Body of pancreas (tissue), 4 donors: ENCODE data around the gene ZNF273.

ENCODE experiments used
- POLR2A ChIP-seq, 3 donors: fragments of 450-650 bp; IDR thresholded peaks; one replicate each; pipeline ENCODE4 v1.6.1; 2016; ENCODE audit warnings: antibody characterized with exemption in 3 of 3, mild to moderate bottlenecking in 2 of 3
- TF ChIP-seq, protein P1 (sequence below), 7 experiments: fragments of 450-650 bp in 4 of 7; fragments of 200-600 bp in 3 of 7; sonication (generic) in 3 of 7; IDR thresholded peaks; one replicate each; pipeline ENCODE4 v1.5.1; 2016 to 2019; ENCODE audit warnings: antibody characterized with exemption in 7 of 7

DNA sequence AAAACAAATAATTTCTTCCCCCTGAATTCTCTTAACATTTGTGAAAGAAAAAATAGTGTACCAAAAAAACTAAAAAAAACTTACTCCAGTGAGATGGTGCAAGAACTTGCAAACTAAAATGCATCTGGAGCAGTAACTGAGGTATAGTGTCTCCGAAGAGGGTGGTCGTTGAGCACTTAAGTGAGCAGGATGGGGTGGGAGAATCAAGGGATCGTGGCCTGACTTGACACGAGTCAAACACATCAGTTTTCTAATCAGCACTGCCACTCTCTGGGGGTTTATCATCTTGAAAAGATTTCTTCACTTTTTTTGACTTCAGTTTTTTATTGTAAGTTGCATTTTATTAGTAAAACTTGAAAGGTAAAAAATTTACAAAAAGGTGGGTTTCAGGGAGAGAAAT, 2.5 kb downstream of the ZNF273 start:
- TF ChIP-seq, protein P1, sequence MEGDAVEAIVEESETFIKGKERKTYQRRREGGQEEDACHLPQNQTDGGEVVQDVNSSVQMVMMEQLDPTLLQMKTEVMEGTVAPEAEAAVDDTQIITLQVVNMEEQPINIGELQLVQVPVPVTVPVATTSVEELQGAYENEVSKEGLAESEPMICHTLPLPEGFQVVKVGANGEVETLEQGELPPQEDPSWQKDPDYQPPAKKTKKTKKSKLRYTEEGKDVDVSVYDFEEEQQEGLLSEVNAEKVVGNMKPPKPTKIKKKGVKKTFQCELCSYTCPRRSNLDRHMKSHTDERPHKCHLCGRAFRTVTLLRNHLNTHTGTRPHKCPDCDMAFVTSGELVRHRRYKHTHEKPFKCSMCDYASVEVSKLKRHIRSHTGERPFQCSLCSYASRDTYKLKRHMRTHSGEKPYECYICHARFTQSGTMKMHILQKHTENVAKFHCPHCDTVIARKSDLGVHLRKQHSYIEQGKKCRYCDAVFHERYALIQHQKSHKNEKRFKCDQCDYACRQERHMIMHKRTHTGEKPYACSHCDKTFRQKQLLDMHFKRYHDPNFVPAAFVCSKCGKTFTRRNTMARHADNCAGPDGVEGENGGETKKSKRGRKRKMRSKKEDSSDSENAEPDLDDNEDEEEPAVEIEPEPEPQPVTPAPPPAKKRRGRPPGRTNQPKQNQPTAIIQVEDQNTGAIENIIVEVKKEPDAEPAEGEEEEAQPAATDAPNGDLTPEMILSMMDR (IDR thresholded peaks at IDR 0.05), result no peak
- no peak for TF ChIP-seq POLR2A (IDR thresholded peaks at IDR 0.05)
